Activated B cell treated with CpG ODN at 0.5 μM for 24 hours (primary cell): ENCODE data around the gene TRIP12. TPM values are rescaled to one million over a fixed set of nuclear protein-coding genes. Genes with fewer than 3 reads are reported as not detected.

Experiments used
- ATAC-seq: fragments of 200-7000 bp; cut with Tn5 transposase; one replicate; pipeline ENCODE4 v1.10.0; 2021; ENCODE audit warnings: low read depth, mild to moderate bottlenecking, moderate library complexity
- CTCF ChIA-PET: fragments of 350-600 bp; sonication (Branson Sonifier 250); formaldehyde crosslinking; loops from one replicate; lab custom pipeline; 2021; ENCODE audit warnings: antibody characterized with exemption; lab: Charles Lee
- POLR2A ChIA-PET: fragments of 350-600 bp; sonication (Branson Sonifier 250); formaldehyde crosslinking; loops from one replicate; lab custom pipeline; 2021; ENCODE audit warnings: antibody characterized with exemption; lab: Charles Lee
- DNase-seq: peaks from one replicate; pipeline ENCODE4 v3.0.0; 2022
- H3K27ac Mint-ChIP-seq: one replicate; pipeline ENCODE4 v1.8.0; 2020; ENCODE audit warnings: mixed read lengths
- H3K27me3 Mint-ChIP-seq: one replicate; pipeline ENCODE4 v1.8.0; 2021; ENCODE audit warnings: mixed read lengths
- H3K36me3 Mint-ChIP-seq: one replicate; pipeline ENCODE4 v1.8.0; 2021; ENCODE audit warnings: low read depth, mixed read lengths
- H3K4me1 Mint-ChIP-seq: one replicate; pipeline ENCODE4 v1.8.0; 2021; ENCODE audit warnings: mixed read lengths
- H3K4me3 Mint-ChIP-seq: one replicate; pipeline ENCODE4 v1.8.0; 2020; ENCODE audit warnings: mild to moderate bottlenecking, mixed read lengths
- H3K9me3 Mint-ChIP-seq: one replicate; pipeline ENCODE4 v1.8.0; 2020; ENCODE audit warnings: mixed read lengths
- CTCF ChIP-seq: fragments of 200-600 bp; IDR thresholded peaks from one replicate; pipeline ENCODE4 v1.8.0; 2022; ENCODE audit warnings: antibody characterized with exemption, mild to moderate bottlenecking
- intact Hi-C: fragments of 100-400 bp; cut with micrococcal nuclease; formaldehyde crosslinking; loops from one replicate; pipeline ENCODE4 v1.15.1; 2024
- total RNA-seq: library from RNA; stranded (reverse); gene quantifications from 2 replicates; pipeline ENCODE4 v1.2.3, GENCODE V29; 2022

The TRIP12 gene
- total RNA-seq, 1 donor from 2014 or later: 272 TPM

- no peak for ATAC-seq
- CTCF ChIA-PET: no interaction called here
- H3K27ac Mint-ChIP-seq: no peak overlapping the region
Observed at GRCh38 chr2:229943770-229944449, 22.1 kb upstream of the TRIP12 start.

GRCh38 chr2:229943171-229943570, 21.4 kb upstream of the TRIP12 start:
- ChIA-PET CTCF (no interaction called here), POLR2A (no interaction called here)
- Mint-ChIP-seq H3K4me1 (no peaks in the 10 kb centered on the region), H3K36me3 (no peaks in the 10 kb centered on the region), H3K4me3 (no peak overlapping the region), H3K27me3 (no peaks in the 10 kb centered on the region), H3K9me3 (no peaks in the 10 kb centered on the region), H3K27ac (no peak overlapping the region)
- no peak for TF ChIP-seq CTCF
- intact Hi-C loops: no loop called here
- ATAC-seq (no peak), DNase-seq (no peak)

More at GRCh38 chr2:229943770-229944449, 22.1 kb upstream of the TRIP12 start:
- Mint-ChIP-seq H3K36me3 (no peaks in the 10 kb centered on the region), H3K9me3 (no peaks in the 10 kb centered on the region), H3K4me3 (no peak overlapping the region), H3K27me3 (no peaks in the 10 kb centered on the region), H3K4me1 (no peaks in the 10 kb centered on the region)
- no peak for TF ChIP-seq CTCF
- intact Hi-C loops: no loop called here
- POLR2A ChIA-PET: no interaction called here
- DNase-seq: no peak

GRCh38 chr2:229942671-229943070, 20.9 kb upstream of the TRIP12 start:
- Mint-ChIP-seq H3K4me1 (no peaks in the 10 kb centered on the region), H3K4me3 (no peak overlapping the region), H3K27ac (no peak overlapping the region), H3K9me3 (no peaks in the 10 kb centered on the region), H3K36me3 (no peaks in the 10 kb centered on the region), H3K27me3 (no peaks in the 10 kb centered on the region)
- POLR2A ChIA-PET: no interaction called here
- DNase-seq: no peak
- no peak for ATAC-seq
- TF ChIP-seq CTCF: no peak
- CTCF ChIA-PET: no interaction called here
- intact Hi-C loops: no loop called here

- Mint-ChIP-seq H3K27me3 (no peaks in the 10 kb centered on the region), H3K4me3 (no peak overlapping the region), H3K27ac (no peak overlapping the region), H3K36me3 (no peaks in the 10 kb centered on the region), H3K9me3 (no peaks in the 10 kb centered on the region), H3K4me1 (no peaks in the 10 kb centered on the region)
- intact Hi-C loops: no loop called here
- ChIA-PET CTCF (no interaction called here), POLR2A (interaction anchor here (0.6 kb wide), 2 partner anchors 22 to 790 kb away, joined by 3 to 17 read pairs; no protein-coding TSS in a partner anchor)
- no peak for DNase-seq
- ATAC-seq: no peak
- no peak for TF ChIP-seq CTCF
Observed at GRCh38 chr2:229937537-229937936, 15.7 kb upstream of the TRIP12 start.

- no peaks in the 10 kb centered on the region for H3K4me1 Mint-ChIP-seq
- H3K9me3 Mint-ChIP-seq: no peaks in the 10 kb centered on the region
- H3K27ac Mint-ChIP-seq: no peak overlapping the region
- intact Hi-C loops: no loop called here
- ChIA-PET POLR2A (interaction anchor here (0.6 kb wide), 1 partner anchor 10 kb away, joined by 3 read pairs; no protein-coding TSS in a partner anchor), CTCF (interaction anchor here (0.8 kb wide), 1 partner anchor 20 kb away, joined by 3 read pairs; no protein-coding TSS in a partner anchor)
- TF ChIP-seq CTCF: no peak
- no peaks in the 10 kb centered on the region for H3K36me3 Mint-ChIP-seq
- DNase-seq (no peak), ATAC-seq (no peak)
- H3K4me3 Mint-ChIP-seq: no peak overlapping the region
- H3K27me3 Mint-ChIP-seq: no peaks in the 10 kb centered on the region
Observed at GRCh38 chr2:229931241-229931640, 9.4 kb upstream of the TRIP12 start.
